SKM-1 (cell line): ENCODE measurements around the gene MYO7B.

Experiments
- DNase-seq: peaks from one replicate; lab custom pipeline; 2025; ENCODE audit not compliant: unreplicated experiment; lab: John Stamatoyannopoulos, UW

Gene MYO7B

GRCh38 chr2:127658641-127659407 is 123.3 kb downstream of the MYO7B start:
- no peak for DNase-seq

- peak; percentile 29 for DNase-seq
These were observed 124.2 kb downstream of the MYO7B start for GRCh38 chr2:127659408-127660290.

GRCh38 chr2:127660291-127660578 is 124.8 kb downstream of the MYO7B start:
- no peak for DNase-seq

- DNase-seq = no peak
These were observed 125.7 kb downstream of the MYO7B start for GRCh38 chr2:127661072-127661649.

- DNase-seq = no peak
These were observed 126.5 kb downstream of the MYO7B start for GRCh38 chr2:127661949-127662510.

- DNase-seq = no peak
These were observed 127.6 kb downstream of the MYO7B start for GRCh38 chr2:127662937-127663565.

GRCh38 chr2:127663566-127664064 is 128.1 kb downstream of the MYO7B start:
- DNase-seq = no peak

- DNase-seq = no peak
These were observed 128.8 kb downstream of the MYO7B start for GRCh38 chr2:127664065-127664894.

- DNase-seq = no peak
These were observed 129.4 kb downstream of the MYO7B start for GRCh38 chr2:127664895-127665225.

GRCh38 chr2:127665267-127665893 is 129.9 kb downstream of the MYO7B start:
- DNase-seq = no peak

GRCh38 chr2:127669056-127669455 is 133.6 kb downstream of the MYO7B start:
- no peak for DNase-seq

GRCh38 chr2:127670055-127670956 is 134.8 kb downstream of the MYO7B start:
- DNase-seq = no peak

GRCh38 chr2:127670957-127671290 is 135.4 kb downstream of the MYO7B start:
- no peak for DNase-seq

- no peak for DNase-seq
These were observed 136.2 kb downstream of the MYO7B start for GRCh38 chr2:127671557-127672302.

- no peak for DNase-seq
These were observed 137.1 kb downstream of the MYO7B start for GRCh38 chr2:127672341-127673224.

GRCh38 chr2:127673291-127674069 is 138.0 kb downstream of the MYO7B start:
- DNase-seq = no peak
